Ishikawa (cell line): ENCODE results near the gene TMEM131.

Experiments used
- CEBPB ChIP-seq: IDR thresholded peaks from 2 replicates; pipeline ENCODE4 v1.6.1; 2012
- CREB1 ChIP-seq: IDR thresholded peaks from 2 replicates; pipeline ENCODE4 v1.6.1; 2012; ENCODE audit warnings: low read depth
- EGR1 ChIP-seq: IDR thresholded peaks from 2 replicates; pipeline ENCODE4 v1.6.1; 2012
- EP300 ChIP-seq: IDR thresholded peaks from 2 replicates; pipeline ENCODE4 v1.6.1; 2012; ENCODE audit warnings: borderline replicate concordance
- FOXM1 ChIP-seq: IDR thresholded peaks from 2 replicates; pipeline ENCODE4 v1.6.1; 2012; ENCODE audit warnings: low read depth, borderline replicate concordance
- MAX ChIP-seq: IDR thresholded peaks from 2 replicates; pipeline ENCODE4 v1.6.1; 2012
- NFIC ChIP-seq: IDR thresholded peaks from 2 replicates; pipeline ENCODE4 v1.6.1; 2012
- RAD21 ChIP-seq: IDR thresholded peaks from 2 replicates; pipeline ENCODE4 v1.6.1; 2012; ENCODE audit warnings: low read depth
- REST ChIP-seq: IDR thresholded peaks from 2 replicates; pipeline ENCODE4 v1.6.1; 2012; ENCODE audit warnings: low read depth, mild to moderate bottlenecking
- TAF1 ChIP-seq: IDR thresholded peaks from 2 replicates; pipeline ENCODE4 v1.6.1; 2012; ENCODE audit warnings: low read depth, mild to moderate bottlenecking
- TCF12 ChIP-seq: IDR thresholded peaks from 2 replicates; pipeline ENCODE4 v1.6.1; 2012; ENCODE audit warnings: low read depth
- TEAD4 ChIP-seq: IDR thresholded peaks from 2 replicates; pipeline ENCODE4 v1.6.1; 2012
- USF1 ChIP-seq: IDR thresholded peaks from 2 replicates; pipeline ENCODE4 v1.6.1; 2012
- YY1 ChIP-seq: IDR thresholded peaks from 2 replicates; pipeline ENCODE4 v1.6.1; 2012; ENCODE audit warnings: low read depth
- ZBTB7A ChIP-seq: IDR thresholded peaks from 2 replicates; pipeline ENCODE4 v1.6.1; 2012; ENCODE audit warnings: low read depth

Gene TMEM131

GRCh38 chr2:98025481-98026037 is 29.8 kb upstream of the TMEM131 start:
- TF ChIP-seq TAF1 (no peak), NFIC (no peak), FOXM1 (no peak), RAD21 (no peak), EP300 (no peak), MAX (no peak), CEBPB (no peak), EGR1 (no peak)

GRCh38 chr2:98020992-98021713 is 25.4 kb upstream of the TMEM131 start:
- TF ChIP-seq YY1, result no peak
- TF ChIP-seq NFIC, result no peak
- no peak for TF ChIP-seq EP300
- TF ChIP-seq MAX, result no peak
- no peak for TF ChIP-seq TEAD4
- TF ChIP-seq EGR1, result no peak
- no peak for TF ChIP-seq CEBPB
- TF ChIP-seq RAD21, result no peak
- TF ChIP-seq TCF12, result no peak
- no peak for TF ChIP-seq REST
- no peak for TF ChIP-seq CREB1
- TF ChIP-seq ZBTB7A, result no peak
- TF ChIP-seq USF1, result no peak
- TF ChIP-seq FOXM1, result no peak
- no peak for TF ChIP-seq TAF1

GRCh38 chr2:98020516-98020915 is 24.8 kb upstream of the TMEM131 start:
- TF ChIP-seq TAF1, result no peak
- TF ChIP-seq NFIC, result no peak
- no peak for TF ChIP-seq FOXM1
- no peak for TF ChIP-seq ZBTB7A
- no peak for TF ChIP-seq TEAD4
- TF ChIP-seq CREB1, result no peak
- no peak for TF ChIP-seq CEBPB

- TF ChIP-seq TAF1, result no peak
- TF ChIP-seq FOXM1, result no peak
- no peak for TF ChIP-seq TCF12
- no peak for TF ChIP-seq CREB1
- no peak for TF ChIP-seq REST
- no peak for TF ChIP-seq CEBPB
- TF ChIP-seq USF1, result no peak
- TF ChIP-seq ZBTB7A, result no peak
- no peak for TF ChIP-seq RAD21
- no peak for TF ChIP-seq NFIC
- TF ChIP-seq TEAD4, result no peak
- no peak for TF ChIP-seq EP300
- no peak for TF ChIP-seq YY1
Observed at GRCh38 chr2:98016908-98017670, 21.3 kb upstream of the TMEM131 start.

GRCh38 chr2:98015671-98016070 is 19.9 kb upstream of the TMEM131 start:
- no peak for TF ChIP-seq RAD21
- TF ChIP-seq YY1, result no peak
- no peak for TF ChIP-seq CEBPB
- no peak for TF ChIP-seq TAF1
- TF ChIP-seq EGR1, result no peak
- no peak for TF ChIP-seq FOXM1
- no peak for TF ChIP-seq TCF12
